HFFc6 (cell line): ENCODE data around the gene PRDM16. TPM values are rescaled to one million over a fixed set of nuclear protein-coding genes. Genes with fewer than 3 reads are reported as not detected.

Experiments
- DNase-seq: peaks from one replicate; pipeline ENCODE4 v3.0.0-alpha.2; 2018
- H3K27ac Mint-ChIP-seq: 2 replicates; pipeline ENCODE4 v1.8.0; 2020; ENCODE audit warnings: mild to moderate bottlenecking, mixed read lengths
- H3K27me3 Mint-ChIP-seq: 2 replicates; pipeline ENCODE4 v1.8.0; 2021; ENCODE audit warnings: mild to moderate bottlenecking, moderate library complexity, mixed read lengths; ENCODE audit not compliant: insufficient read depth
- H3K36me3 Mint-ChIP-seq: 2 replicates; pipeline ENCODE4 v1.8.0; 2021; ENCODE audit warnings: low read depth, mixed read lengths
- H3K4me1 Mint-ChIP-seq: 2 replicates; pipeline ENCODE4 v1.8.0; 2020; ENCODE audit warnings: low read depth, mixed read lengths
- H3K4me3 Mint-ChIP-seq: 2 replicates; pipeline ENCODE4 v1.8.0; 2020; ENCODE audit warnings: mild to moderate bottlenecking, moderate library complexity, mixed read lengths
- H3K9me3 Mint-ChIP-seq: 2 replicates; pipeline ENCODE4 v1.8.0; 2020; ENCODE audit warnings: mild to moderate bottlenecking, mixed read lengths
- total RNA-seq, 6 experiments: library from RNA; stranded (reverse); fragmentation: NEBNext Ultra II Directional; extraction: Animal tissue kit (Norgen Biotek cat#: 25700); gene quantifications; 2 replicates in 1 of 6; 3 replicates in 5 of 6; pipeline ENCODE4 v1.2.3, GENCODE V29; 2021
- TF ChIP-seq, protein P1 (sequence below): fragments of 200-600 bp; sonication (generic); IDR thresholded peaks from 2 replicates; pipeline ENCODE4 v1.5.0; 2021; ENCODE audit warnings: antibody characterized with exemption, mild to moderate bottlenecking

The PRDM16 gene
- total RNA-seq, 6 experiments from 2014 or later, result not detected

DNA sequence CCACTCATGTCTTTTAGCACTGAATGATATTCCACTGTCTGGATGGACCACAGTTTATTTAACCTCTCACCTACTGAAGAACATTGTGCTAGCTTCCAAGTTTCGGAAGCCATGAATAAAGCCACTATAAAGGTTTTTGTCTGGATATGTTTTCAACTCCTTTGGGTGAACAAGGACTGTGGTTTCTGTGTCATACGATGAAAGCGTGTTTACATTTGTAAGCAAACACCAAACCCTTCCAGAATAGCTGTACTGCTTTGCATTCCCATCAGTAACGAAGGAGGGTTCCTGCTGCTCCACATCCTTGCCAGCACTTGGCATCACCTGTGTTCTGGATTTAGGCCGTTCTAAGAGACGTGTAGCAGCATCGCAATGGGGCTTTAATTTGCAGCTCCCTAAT lies 374.8 kb downstream of the PRDM16 start:
- Mint-ChIP-seq H3K4me3 (no peak overlapping the region), H3K9me3 (no peaks in the 10 kb centered on the region), H3K27ac (no peak overlapping the region), H3K27me3 (peaks cover 51% of the 10 kb centered on the region), H3K4me1 (no peaks in the 10 kb centered on the region), H3K36me3 (no peaks in the 10 kb centered on the region)
- DNase-seq, result no peak
- TF ChIP-seq, protein P1, sequence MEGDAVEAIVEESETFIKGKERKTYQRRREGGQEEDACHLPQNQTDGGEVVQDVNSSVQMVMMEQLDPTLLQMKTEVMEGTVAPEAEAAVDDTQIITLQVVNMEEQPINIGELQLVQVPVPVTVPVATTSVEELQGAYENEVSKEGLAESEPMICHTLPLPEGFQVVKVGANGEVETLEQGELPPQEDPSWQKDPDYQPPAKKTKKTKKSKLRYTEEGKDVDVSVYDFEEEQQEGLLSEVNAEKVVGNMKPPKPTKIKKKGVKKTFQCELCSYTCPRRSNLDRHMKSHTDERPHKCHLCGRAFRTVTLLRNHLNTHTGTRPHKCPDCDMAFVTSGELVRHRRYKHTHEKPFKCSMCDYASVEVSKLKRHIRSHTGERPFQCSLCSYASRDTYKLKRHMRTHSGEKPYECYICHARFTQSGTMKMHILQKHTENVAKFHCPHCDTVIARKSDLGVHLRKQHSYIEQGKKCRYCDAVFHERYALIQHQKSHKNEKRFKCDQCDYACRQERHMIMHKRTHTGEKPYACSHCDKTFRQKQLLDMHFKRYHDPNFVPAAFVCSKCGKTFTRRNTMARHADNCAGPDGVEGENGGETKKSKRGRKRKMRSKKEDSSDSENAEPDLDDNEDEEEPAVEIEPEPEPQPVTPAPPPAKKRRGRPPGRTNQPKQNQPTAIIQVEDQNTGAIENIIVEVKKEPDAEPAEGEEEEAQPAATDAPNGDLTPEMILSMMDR, result no peak

DNA sequence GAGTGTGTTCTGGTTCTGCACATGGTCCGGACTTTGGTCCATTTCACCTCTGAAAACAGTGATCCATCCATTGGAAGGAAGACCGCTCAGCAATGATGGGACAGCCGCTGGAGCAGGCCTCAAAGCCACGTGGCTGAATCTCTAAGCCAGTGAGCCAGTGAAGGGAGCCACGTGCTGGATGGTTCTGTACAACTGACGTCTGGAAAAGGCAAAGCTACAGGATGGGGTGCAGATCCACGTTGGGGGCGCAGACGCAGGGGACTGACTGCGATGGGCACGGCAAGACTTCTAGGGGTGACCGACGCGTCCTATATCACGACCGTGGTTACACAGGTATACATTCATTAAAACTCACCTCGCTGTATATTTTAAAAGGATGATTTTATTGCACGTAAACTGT lies 375.3 kb downstream of the PRDM16 start:
- TF ChIP-seq, protein P1, result no peak
- H3K27ac Mint-ChIP-seq, result no peak overlapping the region
- H3K4me1 Mint-ChIP-seq, result no peaks in the 10 kb centered on the region
- no peaks in the 10 kb centered on the region for H3K36me3 Mint-ChIP-seq
- no peaks in the 10 kb centered on the region for H3K9me3 Mint-ChIP-seq
- H3K4me3 Mint-ChIP-seq, result no peak overlapping the region
- no peak for DNase-seq
- H3K27me3 Mint-ChIP-seq, result peaks cover 51% of the 10 kb centered on the region

DNA sequence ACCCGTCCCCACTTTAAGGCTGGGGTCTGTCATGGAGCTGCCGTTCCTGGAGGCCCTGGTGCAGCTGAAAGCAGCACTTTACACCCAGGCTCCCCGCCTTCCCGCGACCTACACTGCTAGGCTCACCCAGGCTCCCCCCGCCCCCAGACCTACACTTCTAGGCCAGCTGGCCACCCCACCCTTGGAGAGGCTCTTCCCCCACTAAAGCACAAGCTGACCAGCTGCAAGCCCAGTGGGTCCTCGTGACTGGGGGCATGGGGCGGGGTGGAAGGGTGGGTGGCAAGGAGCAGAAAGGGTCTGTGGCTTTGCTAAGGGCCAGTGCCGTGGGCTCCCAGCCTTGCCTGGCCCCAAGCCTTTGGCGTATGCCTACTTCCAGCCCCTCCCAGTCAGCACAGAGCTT lies 375.7 kb downstream of the PRDM16 start:
- H3K36me3 Mint-ChIP-seq, result no peaks in the 10 kb centered on the region
- no peak overlapping the region for H3K4me3 Mint-ChIP-seq
- H3K9me3 Mint-ChIP-seq, result no peaks in the 10 kb centered on the region
- peaks cover 51% of the 10 kb centered on the region for H3K27me3 Mint-ChIP-seq
- DNase-seq, result no peak
- H3K4me1 Mint-ChIP-seq, result no peaks in the 10 kb centered on the region
- no peak overlapping the region for H3K27ac Mint-ChIP-seq
- TF ChIP-seq, protein P1, result no peak

DNA sequence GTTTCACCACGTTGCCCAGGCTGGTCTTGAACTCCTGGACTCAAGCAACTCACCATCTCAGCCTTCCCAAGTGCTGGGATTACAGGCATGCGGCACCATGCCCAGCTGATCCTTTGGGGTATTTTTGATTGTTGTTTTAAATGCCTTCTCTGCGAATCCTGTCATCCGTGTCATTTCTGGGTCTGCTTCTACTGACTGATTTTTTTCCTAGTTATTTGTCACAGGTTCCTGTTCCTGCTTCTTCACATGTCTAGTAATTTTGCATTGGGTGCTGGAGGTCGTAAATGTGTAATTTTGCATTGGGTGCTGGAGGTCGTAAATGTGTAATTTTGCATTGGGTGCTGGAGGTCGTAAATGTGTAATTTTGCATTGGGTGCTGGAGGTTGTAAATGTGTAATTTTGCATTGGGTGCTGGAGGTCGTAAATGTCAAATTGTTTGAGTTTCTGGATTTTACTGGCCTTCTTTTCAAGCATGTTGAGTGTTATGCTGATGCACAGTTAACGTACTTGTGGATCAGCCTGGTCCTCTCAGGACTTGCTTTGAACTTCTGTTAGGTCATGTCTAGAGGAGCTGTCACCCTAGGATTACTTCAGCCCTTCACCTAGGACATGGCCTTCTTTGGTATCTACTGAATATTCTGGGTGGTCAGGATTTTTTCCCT lies 381.3 kb downstream of the PRDM16 start:
- H3K27me3 Mint-ChIP-seq, result peaks cover 13% of the 10 kb centered on the region
- H3K4me3 Mint-ChIP-seq, result no peak overlapping the region
- no peak for DNase-seq
- H3K27ac Mint-ChIP-seq, result no peak overlapping the region
- TF ChIP-seq, protein P1, result no peak
- H3K36me3 Mint-ChIP-seq, result no peaks in the 10 kb centered on the region
- H3K4me1 Mint-ChIP-seq, result no peaks in the 10 kb centered on the region
- no peaks in the 10 kb centered on the region for H3K9me3 Mint-ChIP-seq

DNA sequence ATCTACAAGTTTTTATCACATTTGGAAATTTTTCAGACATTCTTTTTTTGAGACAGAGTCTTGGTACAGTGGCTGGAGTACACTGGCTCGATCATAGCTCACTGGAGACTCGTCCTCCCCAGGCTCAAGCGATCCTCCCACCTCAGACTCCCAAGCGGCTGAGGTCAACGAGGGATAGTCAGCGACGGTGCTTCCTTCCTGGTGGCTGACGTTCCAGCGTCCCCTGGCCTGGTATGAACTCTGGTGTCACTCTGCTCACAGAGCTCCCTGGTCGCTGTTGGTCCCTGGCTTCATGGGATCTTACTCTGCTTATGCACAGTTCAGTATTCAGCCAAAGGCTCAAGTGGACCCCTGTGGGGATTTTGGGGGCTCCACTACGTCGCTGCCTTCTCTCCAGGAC lies 382.0 kb downstream of the PRDM16 start:
- peaks cover 10% of the 10 kb centered on the region for H3K27me3 Mint-ChIP-seq

More for the DNA sequence above, 382.0 kb downstream of the PRDM16 start:
- TF ChIP-seq, protein P1, result no peak
- no peak overlapping the region for H3K4me3 Mint-ChIP-seq
- no peaks in the 10 kb centered on the region for H3K9me3 Mint-ChIP-seq
- H3K27ac Mint-ChIP-seq, result no peak overlapping the region
- H3K36me3 Mint-ChIP-seq, result no peaks in the 10 kb centered on the region
- no peak for DNase-seq
- H3K4me1 Mint-ChIP-seq, result no peaks in the 10 kb centered on the region
